Kidney (tissue), 22 donors: ENCODE measurements around the gene PERM1. TPM values are rescaled to one million over a fixed set of nuclear protein-coding genes. Genes with fewer than 3 reads are reported as not detected.
"Not testable (repeated sequence)": the region's sequence is repeated elsewhere in the genome, so short reads cannot be mapped to it uniquely, and the experiment has no call there.

ENCODE experiments used
- DNase-seq, 5 donors: peaks; one replicate each; pipeline ENCODE4 v3.0.0-alpha.2; 2013 to 2020
- FAIRE-seq: peaks from 2 replicates; lab custom pipeline; 2012; peaks lifted over from hg19 to GRCh38; lab: Jason Lieb, UNC
- H3K27ac ChIP-seq, 2 donors: one replicate each; pipeline ENCODE4 v1.7.0; 2013; ENCODE audit warnings: low read depth in 2 of 2, low read length in 2 of 2, inconsistent platforms in 1 of 2
- H3K27me3 ChIP-seq: one replicate; pipeline ENCODE4 v1.7.1; 2013; ENCODE audit warnings: low read length, inconsistent platforms; ENCODE audit not compliant: control insufficient read depth, insufficient read depth
- H3K36me3 ChIP-seq, 3 donors: one replicate each; pipeline versions ENCODE4 v1.7.0 to v1.7.1; 2013; ENCODE audit warnings: low read length in 3 of 3, control low read depth in 1 of 3, inconsistent platforms in 1 of 3; ENCODE audit not compliant: insufficient read depth in 3 of 3, control insufficient read depth in 2 of 3
- H3K4me1 ChIP-seq, 3 donors: one replicate each; pipeline versions ENCODE4 v1.7.0 to v1.7.1; 2013; ENCODE audit warnings: low read length in 3 of 3, inconsistent platforms in 1 of 3, low read depth in 1 of 3; ENCODE audit not compliant: control insufficient read depth in 2 of 3, insufficient read depth in 2 of 3
- H3K4me3 ChIP-seq, 3 donors: one replicate each; pipeline versions ENCODE4 v1.7.0 to v1.8.1; 2013; ENCODE audit warnings: low read length in 3 of 3, control low read depth in 1 of 3, inconsistent platforms in 1 of 3
- H3K9ac ChIP-seq, 3 donors: one replicate each; pipeline versions ENCODE4 v1.7.0 to v1.7.1; 2013; ENCODE audit warnings: low read length in 3 of 3, control low read depth in 1 of 3, inconsistent platforms in 1 of 3
- H3K9me3 ChIP-seq, 3 donors: one replicate each; pipeline versions ENCODE4 v1.7.0 to v1.7.1; 2013; ENCODE audit warnings: low read length in 3 of 3, control low read depth in 1 of 3, inconsistent platforms in 1 of 3; ENCODE audit not compliant: control insufficient read depth in 2 of 3, insufficient read depth in 1 of 3
- intact Hi-C: fragments of 100-400 bp; cut with DNase I; formaldehyde crosslinking; loops from one replicate; pipeline ENCODE4 v1.11.1; 2022
- long read RNA-seq, 10 donors: library from polyadenylated mRNA in 1 of 10; unstranded in 1 of 10; transcript quantifications; one replicate each; pipeline ENCODE4 v2.0.0 and lab custom pipeline, GENCODE V29; 2021 to 2026
- polyA plus RNA-seq: library from polyadenylated mRNA; stranded (reverse); fragments of 350-450 nt; fragmentation: Illumina TruSeq; extraction: RNeasy Lipid Tissue Mini Kit (QIAGEN cat#74804); gene quantifications from one replicate; pipeline ENCODE4 v1.2.3, GENCODE V29; 2014; ENCODE audit warnings: low read depth, low replicate concordance; ENCODE audit not compliant: insufficient read depth
- total RNA-seq: library from RNA; stranded (reverse); fragmentation: NEBNext Ultra II Directional; extraction: Animal tissue kit (Norgen Biotek cat#: 25700); gene quantifications from one replicate; pipeline ENCODE4 v1.2.1, GENCODE V29; 2021
- TF ChIP-seq, protein P1 (sequence below): IDR thresholded peaks from 3 replicates; pipeline ENCODE4 v1.5.1; 2012; ENCODE audit warnings: mild to moderate bottlenecking, moderate library complexity, borderline replicate concordance; ENCODE audit not compliant: insufficient read depth; ENCODE audit errors: extremely low read depth
- donor health status: control.
- donor health status: control.
- donor health status: control.
- donor health status: control.
- donor health status: control.
- donor health status: DM: yes; HTN: yes; CAD: no.
- donor health status: Normal renal cell carcinoma (clear cell type).

PERM1 gene, protein sequence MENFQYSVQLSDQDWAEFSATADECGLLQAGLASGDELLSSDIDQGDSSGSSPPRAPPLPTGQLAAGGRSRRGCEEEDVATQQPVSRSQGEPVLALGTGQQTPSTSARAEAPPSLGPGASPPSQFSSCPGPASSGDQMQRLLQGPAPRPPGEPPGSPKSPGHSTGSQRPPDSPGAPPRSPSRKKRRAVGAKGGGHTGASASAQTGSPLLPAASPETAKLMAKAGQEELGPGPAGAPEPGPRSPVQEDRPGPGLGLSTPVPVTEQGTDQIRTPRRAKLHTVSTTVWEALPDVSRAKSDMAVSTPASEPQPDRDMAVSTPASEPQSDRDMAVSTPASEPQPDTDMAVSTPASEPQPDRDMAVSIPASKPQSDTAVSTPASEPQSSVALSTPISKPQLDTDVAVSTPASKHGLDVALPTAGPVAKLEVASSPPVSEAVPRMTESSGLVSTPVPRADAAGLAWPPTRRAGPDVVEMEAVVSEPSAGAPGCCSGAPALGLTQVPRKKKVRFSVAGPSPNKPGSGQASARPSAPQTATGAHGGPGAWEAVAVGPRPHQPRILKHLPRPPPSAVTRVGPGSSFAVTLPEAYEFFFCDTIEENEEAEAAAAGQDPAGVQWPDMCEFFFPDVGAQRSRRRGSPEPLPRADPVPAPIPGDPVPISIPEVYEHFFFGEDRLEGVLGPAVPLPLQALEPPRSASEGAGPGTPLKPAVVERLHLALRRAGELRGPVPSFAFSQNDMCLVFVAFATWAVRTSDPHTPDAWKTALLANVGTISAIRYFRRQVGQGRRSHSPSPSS
- total RNA-seq (0.25 TPM), polyA plus RNA-seq (0.86 TPM)
- long read RNA-seq, donor 1 = 0 reads
- long read RNA-seq, donor 2 = 0 reads
- long read RNA-seq, donor 3, partial matches to known transcripts = 77 of 77 reads
- long read RNA-seq, donor 3, other reads (novel, unspliced or antisense) = 0 of 77 reads
- long read RNA-seq, donor 4 = 0 reads
- long read RNA-seq, donor 5 = 0 reads
- long read RNA-seq, donor 6 = 0 reads
- long read RNA-seq, donor 7, partial matches to known transcripts = 0 of 1 reads
- long read RNA-seq, donor 7, other reads (novel, unspliced or antisense) = 1 of 1 reads
- long read RNA-seq, donor 8 = 0 reads
- long read RNA-seq, donor 9 = 0 reads
- long read RNA-seq, donor 10 = 0 reads

DNA sequence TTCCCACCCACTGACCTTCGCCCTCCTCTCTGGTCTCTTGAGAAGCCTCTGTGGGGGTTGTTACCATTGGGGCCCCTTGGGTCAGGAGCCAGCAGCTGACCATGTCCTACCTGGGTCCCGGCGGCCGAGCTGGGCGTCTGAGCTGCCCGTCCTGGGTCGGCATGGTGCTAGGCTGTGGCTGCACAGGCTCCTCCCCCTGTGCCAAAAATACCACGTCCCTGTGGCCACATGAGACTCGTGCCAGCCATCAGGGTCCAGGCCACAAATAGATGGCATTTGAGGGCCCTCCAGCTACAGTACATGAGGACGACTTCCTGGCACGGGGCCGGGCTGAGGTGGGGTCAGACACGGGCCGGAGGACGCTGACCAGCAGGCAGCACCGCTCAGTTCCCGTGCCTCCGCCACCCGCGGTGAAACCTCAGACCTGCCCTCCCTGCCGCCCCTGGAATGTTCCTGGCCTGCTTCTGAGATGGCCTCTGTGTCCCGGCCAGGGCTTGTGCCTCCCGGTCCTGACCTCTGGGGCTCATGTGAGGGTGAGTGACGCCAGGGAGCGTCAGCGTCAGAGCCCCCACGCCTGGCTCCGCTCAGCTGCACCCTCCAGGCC lies at the start of gene PERM1:
Gene PERM1, minus strand, starts transcription at position 139 of the 604 bp plus-strand sequence. CDS start 1,064 bp downstream, outside the sequence.
- H3K9me3 ChIP-seq = no peaks in the 10 kb centered on the region
- peak within 1 kb of the TSS in 1 of 3 donors; percentile 26 for H3K9ac ChIP-seq
- H3K4me1 ChIP-seq = no peaks in the 10 kb centered on the region
- H3K27ac ChIP-seq = peak within 1 kb of the TSS; percentile 54 to 57
- intact Hi-C loops = no loop called here
- FAIRE-seq (no peak), DNase-seq (peak in 2 of 5 donors; percentile 41 to 78)
- TF ChIP-seq, protein P1, sequence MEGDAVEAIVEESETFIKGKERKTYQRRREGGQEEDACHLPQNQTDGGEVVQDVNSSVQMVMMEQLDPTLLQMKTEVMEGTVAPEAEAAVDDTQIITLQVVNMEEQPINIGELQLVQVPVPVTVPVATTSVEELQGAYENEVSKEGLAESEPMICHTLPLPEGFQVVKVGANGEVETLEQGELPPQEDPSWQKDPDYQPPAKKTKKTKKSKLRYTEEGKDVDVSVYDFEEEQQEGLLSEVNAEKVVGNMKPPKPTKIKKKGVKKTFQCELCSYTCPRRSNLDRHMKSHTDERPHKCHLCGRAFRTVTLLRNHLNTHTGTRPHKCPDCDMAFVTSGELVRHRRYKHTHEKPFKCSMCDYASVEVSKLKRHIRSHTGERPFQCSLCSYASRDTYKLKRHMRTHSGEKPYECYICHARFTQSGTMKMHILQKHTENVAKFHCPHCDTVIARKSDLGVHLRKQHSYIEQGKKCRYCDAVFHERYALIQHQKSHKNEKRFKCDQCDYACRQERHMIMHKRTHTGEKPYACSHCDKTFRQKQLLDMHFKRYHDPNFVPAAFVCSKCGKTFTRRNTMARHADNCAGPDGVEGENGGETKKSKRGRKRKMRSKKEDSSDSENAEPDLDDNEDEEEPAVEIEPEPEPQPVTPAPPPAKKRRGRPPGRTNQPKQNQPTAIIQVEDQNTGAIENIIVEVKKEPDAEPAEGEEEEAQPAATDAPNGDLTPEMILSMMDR = no peak
- H3K4me3 ChIP-seq = no peak within 1 kb of the TSS
- no peaks in the 10 kb centered on the region for H3K36me3 ChIP-seq
- no peaks in the 10 kb centered on the region for H3K27me3 ChIP-seq

DNA sequence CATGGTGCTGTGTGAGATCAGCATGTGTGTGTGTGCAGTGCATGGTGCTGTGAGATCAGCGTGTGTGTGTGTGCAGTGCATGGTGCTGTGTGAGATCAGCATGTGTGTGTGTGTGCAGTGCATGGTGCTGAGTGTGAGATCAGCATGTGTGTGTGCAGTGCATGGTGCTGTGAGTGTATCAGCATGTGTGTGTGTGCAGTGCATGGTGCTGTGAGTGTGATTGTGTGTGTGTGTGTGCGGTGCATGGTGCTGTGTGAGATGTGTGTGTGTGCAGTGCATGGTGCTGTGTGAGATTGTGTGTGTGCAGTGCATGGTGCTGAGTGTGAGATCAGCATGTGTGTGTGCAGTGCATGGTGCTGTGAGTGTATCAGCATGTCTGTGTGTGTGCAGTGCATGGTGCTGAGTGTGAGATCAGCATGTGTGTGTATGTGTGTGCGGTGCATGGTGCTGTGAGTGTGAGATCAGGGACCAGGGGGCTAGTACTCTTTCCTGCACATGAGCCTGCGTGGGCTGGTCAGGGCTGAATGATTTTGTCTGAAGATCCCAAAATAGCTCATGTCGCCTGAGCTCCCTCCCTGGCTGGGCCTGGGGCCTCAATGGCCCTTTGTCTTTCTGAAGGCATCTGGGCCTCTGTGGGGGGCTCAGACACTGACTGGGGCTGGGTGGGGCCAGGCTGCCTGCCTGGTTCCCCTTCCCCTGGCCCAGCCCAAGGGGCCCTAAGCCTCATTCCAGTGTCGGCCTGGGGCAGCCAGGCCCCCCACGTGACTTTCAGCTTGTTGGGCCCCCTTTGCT lies 49.2 kb upstream of the PERM1 start:
- FAIRE-seq, intact Hi-C loops, H3K27ac ChIP-seq, H3K9me3 ChIP-seq, H3K27me3 ChIP-seq, H3K36me3 ChIP-seq, DNase-seq, H3K9ac ChIP-seq: not testable (repeated sequence)
- Histone ChIP-seq H3K4me3 (peak overlapping the region in 1 of 3 donors; percentile 26), H3K4me1 (peaks cover 0 to 22% (median 2%) of the 10 kb centered on the region in 3 donors)

DNA sequence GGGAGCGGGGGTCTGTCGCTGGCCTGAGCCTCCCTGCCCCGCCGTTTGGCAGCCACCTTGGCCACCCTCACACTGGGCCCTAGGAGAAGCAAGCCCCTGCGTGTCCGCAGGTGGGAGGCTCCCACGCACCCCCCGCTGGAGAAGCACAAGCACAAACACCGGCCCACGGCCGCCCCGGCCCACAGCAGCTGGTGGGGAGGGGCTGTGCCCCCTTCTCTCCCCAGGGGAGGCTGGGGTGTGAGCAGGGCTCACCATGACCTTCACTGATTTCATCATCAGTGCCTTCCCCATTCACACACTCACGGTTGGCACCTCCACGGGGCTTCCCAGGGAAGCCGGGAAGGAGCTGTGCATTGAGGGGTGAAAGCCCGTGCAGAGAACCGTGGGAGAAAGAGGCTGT lies 45.9 kb upstream of the PERM1 start:
- TF ChIP-seq, protein P1 = no peak
- DNase-seq (peak in 1 of 5 donors; percentile 60), FAIRE-seq (no peak)
- Histone ChIP-seq H3K9me3 (no peaks in the 10 kb centered on the region), H3K4me1 (peaks cover 2 to 42% (median 8%) of the 10 kb centered on the region in 3 donors), H3K9ac (no peak overlapping the region), H3K4me3 (no peak overlapping the region), H3K27ac (no peak overlapping the region), H3K27me3 (no peaks in the 10 kb centered on the region), H3K36me3 (no peaks in the 10 kb centered on the region)
- intact Hi-C loops = no loop called here
